ENCODE measurements around the gene SLC39A7. TPM values are rescaled to one million over a fixed set of nuclear protein-coding genes. Genes with fewer than 3 reads are reported as not detected.

The SLC39A7 gene
- total RNA-seq, 2 donors from 2014 or later: 170 to 212 TPM

GRCh38 chr6:33211136-33211535 lies 10.5 kb downstream of the SLC39A7 start:
- no peaks in the 10 kb centered on the region for H3K36me3 ChIP-seq
- H3K27me3 ChIP-seq: no peaks in the 10 kb centered on the region
- intact Hi-C loops (cut with DNase I): no loop called here
- no peak overlapping the region for H3K27ac ChIP-seq
- no peak for TF ChIP-seq CTCF (IDR thresholded peaks at IDR 0.05)
- H3K4me1 ChIP-seq: no peaks in the 10 kb centered on the region
- DNase-seq: no peak
- no peak overlapping the region for H3K4me3 ChIP-seq
- H3K9ac ChIP-seq (ENCODE audit: low read depth in 2 of 2, low read length in 2 of 2): no peak overlapping the region
- H3K9me3 ChIP-seq: no peaks in the 10 kb centered on the region

DNA sequence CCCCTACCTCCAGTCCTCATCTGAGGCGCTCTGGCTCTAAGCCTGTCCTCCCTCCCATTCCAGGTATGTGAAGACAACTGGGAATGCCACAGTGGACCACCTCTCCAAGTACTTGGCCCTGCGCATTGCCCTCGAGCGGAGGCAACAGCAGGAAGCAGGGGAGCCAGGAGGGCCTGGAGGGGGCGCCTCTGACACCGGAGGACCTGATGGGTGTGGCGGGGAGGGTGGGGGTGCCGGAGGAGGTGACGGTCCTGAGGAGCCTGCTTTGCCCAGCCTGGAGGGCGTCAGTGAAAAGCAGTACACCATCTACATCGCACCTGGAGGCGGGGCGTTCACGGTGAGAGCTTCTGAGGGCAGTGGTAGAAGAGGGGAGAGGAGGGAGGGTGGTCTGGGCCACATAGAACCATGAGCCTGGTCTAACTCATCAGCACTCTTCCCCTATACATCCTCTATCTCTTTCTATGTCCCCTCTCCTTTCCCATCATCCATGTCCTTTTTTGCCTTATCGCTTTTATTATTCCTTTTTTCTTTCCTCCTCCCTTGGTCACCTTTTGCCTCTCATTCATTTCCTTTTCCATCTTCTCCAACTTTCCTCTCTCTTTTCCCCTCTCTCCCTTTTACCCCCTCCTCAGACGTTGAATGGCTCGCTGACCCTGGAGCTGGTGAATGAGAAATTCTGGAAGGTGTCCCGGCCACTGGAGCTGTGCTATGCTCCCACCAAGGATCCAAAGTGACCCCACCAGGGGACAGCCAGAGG lies 11.2 kb downstream of the SLC39A7 start:
- Histone ChIP-seq H3K27ac (no peak overlapping the region), H3K4me1 (no peaks in the 10 kb centered on the region), H3K9me3 (no peaks in the 10 kb centered on the region), H3K9ac (ENCODE audit: low read depth in 2 of 2, low read length in 2 of 2) (no peak overlapping the region), H3K27me3 (no peaks in the 10 kb centered on the region), H3K4me3 (no peak overlapping the region), H3K36me3 (no peaks in the 10 kb centered on the region)
- no peak for TF ChIP-seq CTCF (IDR thresholded peaks at IDR 0.05)
- DNase-seq: no peak
- intact Hi-C loops (cut with DNase I): no loop called here

- no peaks in the 10 kb centered on the region for H3K36me3 ChIP-seq
- TF ChIP-seq CTCF (IDR thresholded peaks at IDR 0.05): no peak
- H3K4me1 ChIP-seq: no peaks in the 10 kb centered on the region
- intact Hi-C loops (cut with DNase I): no loop called here
- H3K27ac ChIP-seq: no peak overlapping the region
- H3K9ac ChIP-seq (ENCODE audit: low read depth in 2 of 2, low read length in 2 of 2): peak overlapping the region; percentile 46 to 56
- H3K27me3 ChIP-seq: no peaks in the 10 kb centered on the region
- peak overlapping the region; percentile 7 for H3K4me3 ChIP-seq
- DNase-seq: no peak
- H3K9me3 ChIP-seq: no peaks in the 10 kb centered on the region
These were observed 12.1 kb downstream of the SLC39A7 start for GRCh38 chr6:33212857-33213165.

GRCh38 chr6:33213166-33213988 lies 12.7 kb downstream of the SLC39A7 start:
- peak overlapping the region; percentile 7 for H3K4me3 ChIP-seq
- no peak for DNase-seq
- TF ChIP-seq CTCF (IDR thresholded peaks at IDR 0.05): no peak
- no peaks in the 10 kb centered on the region for H3K27me3 ChIP-seq
- intact Hi-C loops (cut with DNase I): no loop called here
- H3K9ac ChIP-seq (ENCODE audit: low read depth in 2 of 2, low read length in 2 of 2): peak overlapping the region; percentile 46 to 56
- H3K9me3 ChIP-seq: no peaks in the 10 kb centered on the region
- no peak overlapping the region for H3K27ac ChIP-seq
- no peaks in the 10 kb centered on the region for H3K36me3 ChIP-seq
- no peaks in the 10 kb centered on the region for H3K4me1 ChIP-seq

DNA sequence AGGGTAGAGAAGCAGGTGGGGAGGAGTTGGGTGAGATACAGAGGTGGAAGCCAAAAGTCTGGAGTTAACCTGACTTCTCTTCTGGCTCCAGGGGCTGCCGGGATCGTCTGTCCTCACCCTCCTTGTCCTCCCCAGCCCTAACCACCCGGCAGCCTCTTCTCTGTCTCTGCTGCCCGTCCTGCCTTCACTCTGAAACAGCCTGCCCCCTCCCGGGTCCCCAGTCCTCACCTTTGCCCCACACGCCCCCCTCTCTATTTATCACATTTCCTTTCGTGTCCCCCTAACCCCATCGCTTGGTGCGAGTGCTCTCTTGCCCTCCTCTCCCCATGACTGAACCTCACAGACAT lies 13.3 kb downstream of the SLC39A7 start:
- Histone ChIP-seq H3K27ac (no peak overlapping the region), H3K4me1 (no peaks in the 10 kb centered on the region), H3K9me3 (no peaks in the 10 kb centered on the region), H3K27me3 (no peaks in the 10 kb centered on the region), H3K4me3 (peak overlapping the region; percentile 7), H3K36me3 (no peaks in the 10 kb centered on the region), H3K9ac (ENCODE audit: low read depth in 2 of 2, low read length in 2 of 2) (peak overlapping the region in 1 of 2 donors; percentile 56)
- DNase-seq: no peak
- intact Hi-C loops (cut with DNase I): no loop called here
- no peak for TF ChIP-seq CTCF (IDR thresholded peaks at IDR 0.05)
